ENCODE measurements around the gene PTPA. TPM values are rescaled to one million over a fixed set of nuclear protein-coding genes. Genes with fewer than 3 reads are reported as not detected.

Gene PTPA
- total RNA-seq (2014; rRNA removed; shearing (Covaris generic)): 215 and 261 TPM in 2 replicates

DNA sequence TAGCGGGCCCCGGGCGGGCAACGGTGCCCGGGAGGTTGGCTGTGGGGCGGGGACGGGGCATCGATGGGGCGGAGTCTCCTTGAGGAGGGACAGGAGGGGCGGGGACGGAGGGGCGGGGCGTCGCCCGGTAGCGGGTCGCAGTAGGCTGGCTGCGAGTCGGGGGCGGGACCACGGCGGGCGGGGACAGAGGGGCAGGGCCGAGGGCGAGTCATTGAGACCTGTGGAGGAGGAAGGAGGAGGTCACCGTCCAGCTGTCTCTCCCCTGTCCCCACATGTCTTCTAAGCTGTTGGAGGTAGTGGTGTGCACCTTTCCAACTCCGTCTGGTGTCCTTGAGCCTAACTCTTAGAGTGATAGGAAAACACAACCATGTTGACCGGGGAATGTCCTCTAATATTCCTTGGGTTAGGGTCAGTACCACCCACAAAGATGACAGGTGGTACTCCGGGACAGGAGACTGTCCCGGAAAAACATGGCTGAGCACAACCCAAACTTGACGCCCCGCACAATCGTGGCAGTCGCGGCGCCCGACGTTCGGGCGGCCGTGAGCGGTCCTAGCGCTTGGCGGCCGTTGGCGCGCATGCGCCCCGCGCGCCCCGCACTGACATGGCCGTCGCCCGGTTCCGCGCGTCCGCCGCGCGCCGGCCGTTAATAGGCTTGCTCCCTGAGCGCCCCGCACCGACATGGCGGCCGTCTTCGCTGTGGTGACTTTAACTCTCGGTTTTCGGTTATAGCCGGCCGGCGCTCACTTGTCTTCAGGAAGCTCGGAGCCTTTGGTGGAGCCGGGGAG, at the start of gene PTPA, which contains the start of gene CRAT:
Gene PTPA, plus strand, starts transcription at position 676 of the 788 bp plus-strand sequence. CDS start 186 bp downstream, outside the sequence.
Gene CRAT, minus strand, starts transcription at position 54 of the 788 bp plus-strand sequence. CDS start 284 bp downstream, outside the sequence.
- DNase-seq (ENCODE audit: low spot score): peak; percentile 97
- in situ Hi-C loops (cut with HindIII; ENCODE audit: low sequenced_read_pairs): no loop called here

DNA sequence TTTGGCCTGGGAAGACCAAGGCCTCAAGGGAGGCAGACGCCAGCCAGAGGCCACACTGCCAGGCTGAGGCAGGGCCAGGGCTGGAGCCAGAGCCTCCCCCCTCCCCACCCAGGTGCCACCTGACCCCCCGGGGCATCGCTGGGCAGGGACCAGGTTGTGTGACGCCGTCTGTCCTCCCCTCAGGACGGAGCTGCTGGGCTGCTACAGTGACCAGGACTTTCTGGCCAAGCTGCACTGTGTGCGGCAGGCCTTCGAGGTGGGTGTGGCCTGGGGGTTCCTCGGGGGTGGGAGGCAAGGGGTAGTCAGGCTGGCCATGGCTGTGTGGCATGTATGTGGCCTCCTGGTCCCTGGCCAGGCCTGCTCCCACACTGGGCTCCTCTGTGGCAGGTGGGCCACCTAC, 48.2 kb upstream of the PTPA start:
- in situ Hi-C loops (cut with HindIII; ENCODE audit: low sequenced_read_pairs): no loop called here

DNA sequence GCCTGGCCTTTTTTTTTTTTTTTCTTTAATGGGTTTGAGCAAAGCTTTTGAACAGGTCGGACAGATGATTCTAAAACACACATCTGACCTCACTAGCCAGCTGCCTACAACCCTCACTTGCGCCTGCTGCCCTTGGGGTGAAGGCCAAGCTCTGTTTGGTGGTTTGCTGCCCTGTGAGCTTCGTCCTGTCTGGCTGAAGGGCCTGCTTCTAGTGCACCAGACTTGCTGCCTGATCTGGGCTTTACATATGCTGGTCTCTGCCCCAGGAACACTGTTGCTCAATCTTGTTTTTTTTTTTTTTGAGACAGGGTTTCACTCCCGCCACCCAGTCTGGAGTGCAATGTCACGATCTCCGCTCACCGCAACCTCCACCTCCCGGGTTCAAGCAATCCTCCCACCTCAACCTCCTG, 46.7 kb upstream of the PTPA start:
- no peak for DNase-seq (ENCODE audit: low spot score)
- in situ Hi-C loops (cut with HindIII; ENCODE audit: low sequenced_read_pairs): no loop called here

More for the DNA sequence above, 48.2 kb upstream of the PTPA start:
- DNase-seq (ENCODE audit: low spot score): no peak

DNA sequence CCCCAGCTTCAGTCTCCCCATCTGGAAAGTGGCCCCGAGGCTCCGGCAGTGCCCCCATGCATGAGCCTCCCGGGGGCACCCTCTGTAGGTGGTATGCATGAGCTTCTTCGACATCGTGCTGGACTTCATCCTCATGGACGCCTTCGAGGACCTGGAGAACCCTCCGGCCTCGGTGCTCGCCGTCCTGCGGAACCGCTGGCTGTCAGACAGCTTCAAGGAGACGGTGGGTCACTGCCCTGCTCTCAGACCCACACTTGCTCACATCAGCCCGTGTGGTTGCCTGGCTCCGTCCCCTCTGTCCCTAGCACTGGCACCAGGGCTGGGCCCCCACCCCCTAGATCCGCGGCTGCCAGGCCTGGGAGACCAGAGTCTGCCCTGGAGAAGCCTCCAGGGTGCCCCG, 43.1 kb upstream of the PTPA start:
- in situ Hi-C loops (cut with HindIII; ENCODE audit: low sequenced_read_pairs): no loop called here
- no peak for DNase-seq (ENCODE audit: low spot score)

DNA sequence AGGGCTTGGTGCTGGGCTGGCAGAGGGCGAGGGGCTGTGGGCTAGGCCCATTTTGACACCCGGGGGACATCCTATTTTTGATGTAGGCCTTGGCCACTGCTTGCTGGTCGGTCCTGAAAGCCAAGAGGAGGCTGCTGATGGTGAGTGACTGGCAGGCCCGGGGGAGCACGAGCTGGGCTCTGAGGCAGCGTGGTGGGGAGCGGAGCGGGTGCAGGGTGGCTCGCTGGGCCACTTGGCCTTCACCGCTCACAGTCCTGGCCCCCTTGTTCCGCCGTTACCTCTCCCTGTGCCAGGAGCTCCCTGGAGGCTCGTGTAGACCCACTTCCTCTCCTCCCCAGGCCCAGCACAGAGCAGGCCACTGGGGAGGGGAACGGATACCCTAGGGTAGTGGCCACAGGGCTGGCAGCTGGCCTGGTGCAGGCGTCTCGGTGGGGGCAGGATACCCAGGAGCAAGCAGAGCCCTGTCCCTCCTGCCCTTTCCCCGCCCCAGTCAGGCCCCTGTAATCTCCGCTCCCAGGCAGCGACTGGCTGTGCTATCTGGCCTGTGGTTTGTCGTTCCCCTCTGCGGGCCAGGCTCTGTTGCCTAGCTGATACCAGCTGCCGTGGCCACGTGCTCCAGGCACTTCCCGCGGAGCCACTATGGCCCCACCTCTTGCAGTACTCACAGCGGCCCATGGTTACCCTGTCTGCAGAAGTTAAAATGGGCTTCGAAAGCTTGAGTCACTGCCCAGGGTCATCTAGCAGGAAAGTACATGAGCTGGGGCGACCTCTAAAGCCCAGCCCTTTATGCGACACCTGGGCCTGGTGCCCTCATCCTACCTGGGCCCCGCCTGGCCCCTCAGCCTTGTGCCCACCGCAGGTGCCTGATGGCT, 42.0 kb upstream of the PTPA start:
- in situ Hi-C loops (cut with HindIII; ENCODE audit: low sequenced_read_pairs): no loop called here
- DNase-seq (ENCODE audit: low spot score): no peak

DNA sequence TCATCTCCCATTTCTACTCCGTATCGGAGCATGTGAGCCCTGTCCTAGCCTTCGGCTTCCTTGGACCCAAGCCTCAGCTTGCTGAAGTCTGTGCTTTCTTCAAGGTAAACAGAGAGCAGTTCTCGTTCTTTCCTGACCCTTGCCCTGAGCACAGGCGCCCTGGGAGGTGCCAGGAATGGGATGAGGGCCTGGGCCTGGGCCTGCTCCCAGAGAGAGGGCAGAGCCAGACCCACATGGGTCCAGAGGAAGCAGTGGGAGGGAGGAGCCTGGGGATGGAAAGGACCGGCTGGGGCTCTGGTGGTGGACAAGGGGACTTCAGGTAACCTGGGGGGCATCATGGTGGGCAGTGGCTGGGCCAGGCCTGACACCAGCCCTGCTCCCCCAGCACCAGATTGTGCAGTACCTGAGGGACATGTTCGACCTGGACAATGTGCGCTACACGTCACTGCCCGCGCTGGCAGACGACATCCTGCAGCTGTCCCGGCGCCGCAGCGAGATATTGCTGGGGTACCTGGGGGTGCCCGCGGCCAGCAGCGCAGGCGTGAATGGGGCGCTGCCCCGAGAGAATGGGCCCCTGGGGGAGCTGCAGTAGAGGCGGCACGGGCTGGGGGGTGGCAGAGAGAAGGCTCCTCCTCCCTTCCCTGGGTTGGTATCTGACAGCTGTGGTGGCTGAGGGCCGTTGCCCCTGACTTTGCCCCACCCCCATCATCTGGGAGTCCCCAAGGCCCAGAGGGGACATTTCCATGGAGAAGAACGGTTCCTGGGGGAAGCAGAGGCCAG, 41.2 kb upstream of the PTPA start:
- no peak for DNase-seq (ENCODE audit: low spot score)
- in situ Hi-C loops (cut with HindIII; ENCODE audit: low sequenced_read_pairs): no loop called here

DNA sequence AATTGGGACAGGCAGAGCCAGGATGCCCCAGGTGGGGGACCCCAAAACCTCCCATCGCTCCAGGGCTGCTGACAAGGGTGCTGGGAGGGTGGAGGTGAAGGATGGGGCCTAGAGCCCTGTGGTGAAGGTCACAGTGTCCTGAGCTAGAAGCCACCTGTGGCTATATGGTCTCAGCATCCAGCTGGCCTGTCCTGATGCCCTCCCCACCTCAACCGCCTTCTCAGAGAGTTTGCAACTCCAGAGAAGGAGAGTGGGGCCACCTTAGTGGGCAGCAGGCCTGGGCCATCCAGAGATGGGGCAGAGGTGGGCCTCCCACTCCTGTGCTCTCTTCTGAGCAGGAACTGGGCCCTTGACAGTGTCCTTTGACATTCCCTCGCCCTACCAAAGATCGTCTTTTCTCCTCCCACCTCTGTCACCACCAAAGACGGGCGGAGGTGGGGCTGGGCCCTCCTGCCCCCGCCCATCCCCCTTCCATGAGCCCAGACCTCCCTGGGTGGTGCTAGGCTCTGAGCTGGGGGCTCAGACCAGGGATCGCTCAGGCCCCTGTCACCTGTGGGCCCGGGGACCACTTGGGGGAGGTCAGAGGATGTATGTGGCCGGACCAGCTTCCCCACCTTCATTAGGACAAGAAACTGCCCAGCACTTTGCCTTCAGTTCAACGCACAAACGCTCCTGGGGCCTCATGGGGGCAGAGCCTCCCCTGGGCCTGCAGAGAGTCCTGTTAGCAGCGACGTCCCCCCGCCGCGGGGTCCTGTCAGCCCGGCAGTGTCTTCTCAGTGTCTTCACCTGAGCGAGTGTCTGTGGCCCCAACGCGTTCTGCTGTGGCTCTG, 40.3 kb upstream of the PTPA start:
- DNase-seq (ENCODE audit: low spot score): no peak
- in situ Hi-C loops (cut with HindIII; ENCODE audit: low sequenced_read_pairs): no loop called here

DNA sequence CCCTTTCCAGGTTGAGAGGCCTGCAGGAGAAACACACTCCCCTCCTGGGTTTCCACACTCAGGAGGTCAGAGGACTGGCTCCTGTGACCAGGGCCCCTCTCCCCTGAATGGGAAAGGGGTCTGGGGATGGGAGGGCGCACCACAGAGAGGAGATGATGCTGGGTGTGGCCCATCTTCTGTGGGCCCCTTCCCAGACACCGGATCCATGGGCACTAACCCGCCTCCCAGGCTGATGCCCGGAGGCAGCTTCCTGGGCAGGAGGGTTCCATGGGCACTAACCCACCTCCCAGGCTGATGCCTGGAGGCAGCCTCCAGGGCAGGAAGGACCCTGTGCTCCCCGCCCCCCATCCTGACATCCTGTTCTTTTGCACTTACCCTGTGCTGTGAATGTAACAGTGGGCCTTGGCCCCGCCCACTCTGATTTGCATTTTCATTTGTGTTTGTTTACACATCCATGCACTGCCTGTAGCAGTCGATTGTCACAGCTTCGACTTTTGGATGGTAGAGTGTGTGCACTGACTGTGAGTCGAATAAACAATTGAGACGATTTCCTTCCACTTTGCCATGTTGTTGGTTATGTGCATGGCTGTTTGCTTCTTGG, 39.6 kb upstream of the PTPA start:
- in situ Hi-C loops (cut with HindIII; ENCODE audit: low sequenced_read_pairs): no loop called here
- no peak for DNase-seq (ENCODE audit: low spot score)

DNA sequence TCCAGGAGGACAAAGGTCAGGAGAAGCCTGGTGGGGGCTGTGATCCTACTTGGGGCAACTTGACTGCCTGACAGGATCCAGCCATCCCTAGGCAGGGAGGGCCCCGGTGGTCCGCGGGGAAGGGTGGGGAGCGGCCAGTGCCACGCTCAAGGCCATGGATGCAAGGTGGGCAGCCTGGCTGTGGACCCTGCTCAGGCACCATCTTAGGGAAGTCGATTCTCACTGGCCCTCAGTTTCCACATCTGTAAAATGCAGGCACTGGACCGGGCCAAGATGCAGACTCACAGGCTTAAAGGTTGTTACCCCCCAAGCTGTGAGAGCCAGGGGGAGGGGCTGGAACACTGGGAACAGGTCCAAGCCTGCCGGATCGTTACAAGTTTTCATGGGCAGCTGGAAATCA, 39.0 kb upstream of the PTPA start:
- no peak for DNase-seq (ENCODE audit: low spot score)
- in situ Hi-C loops (cut with HindIII; ENCODE audit: low sequenced_read_pairs): no loop called here

DNA sequence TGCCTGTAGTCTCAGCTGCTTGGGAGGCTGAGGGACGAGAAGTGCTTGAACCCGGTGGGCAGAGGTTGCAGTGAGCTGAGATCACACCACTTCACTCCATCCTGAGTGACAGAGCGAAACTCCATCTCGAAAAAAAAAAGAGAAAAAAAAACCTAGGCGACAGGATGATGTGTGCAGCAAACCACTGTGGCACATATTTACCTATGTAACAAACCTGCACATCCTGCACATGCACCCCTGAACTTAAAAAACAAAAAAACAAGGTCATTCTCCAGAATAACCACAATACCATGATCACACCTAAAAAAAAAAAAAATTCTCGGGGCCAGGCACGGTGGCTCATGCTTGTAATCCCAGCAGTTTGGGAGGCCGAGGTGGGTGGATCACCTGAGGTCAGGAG, 37.8 kb upstream of the PTPA start:
- in situ Hi-C loops (cut with HindIII; ENCODE audit: low sequenced_read_pairs): no loop called here

DNA sequence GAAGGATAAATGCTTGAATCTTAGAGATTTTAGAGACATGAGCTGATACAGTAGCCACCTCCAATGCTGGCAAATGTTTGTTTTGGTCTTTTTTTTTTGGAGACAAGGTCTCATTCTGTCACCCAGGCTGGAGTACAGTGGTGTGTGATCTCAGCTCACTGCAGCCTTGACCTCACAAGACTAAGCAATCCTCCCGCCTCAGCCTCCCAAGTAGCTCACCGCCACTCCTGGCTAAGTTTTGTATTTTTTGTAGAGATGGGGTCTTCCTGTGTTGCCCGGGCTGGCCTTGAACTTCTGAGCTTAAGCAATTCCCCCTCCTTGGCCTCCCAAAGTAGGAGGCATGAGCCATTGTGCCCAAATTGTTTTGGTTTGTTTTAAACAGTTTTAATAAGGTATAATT, 37.1 kb upstream of the PTPA start:
- in situ Hi-C loops (cut with HindIII; ENCODE audit: low sequenced_read_pairs): no loop called here
- no peak for DNase-seq (ENCODE audit: low spot score)

More for the DNA sequence above, 37.8 kb upstream of the PTPA start:
- no peak for DNase-seq (ENCODE audit: low spot score)

DNA sequence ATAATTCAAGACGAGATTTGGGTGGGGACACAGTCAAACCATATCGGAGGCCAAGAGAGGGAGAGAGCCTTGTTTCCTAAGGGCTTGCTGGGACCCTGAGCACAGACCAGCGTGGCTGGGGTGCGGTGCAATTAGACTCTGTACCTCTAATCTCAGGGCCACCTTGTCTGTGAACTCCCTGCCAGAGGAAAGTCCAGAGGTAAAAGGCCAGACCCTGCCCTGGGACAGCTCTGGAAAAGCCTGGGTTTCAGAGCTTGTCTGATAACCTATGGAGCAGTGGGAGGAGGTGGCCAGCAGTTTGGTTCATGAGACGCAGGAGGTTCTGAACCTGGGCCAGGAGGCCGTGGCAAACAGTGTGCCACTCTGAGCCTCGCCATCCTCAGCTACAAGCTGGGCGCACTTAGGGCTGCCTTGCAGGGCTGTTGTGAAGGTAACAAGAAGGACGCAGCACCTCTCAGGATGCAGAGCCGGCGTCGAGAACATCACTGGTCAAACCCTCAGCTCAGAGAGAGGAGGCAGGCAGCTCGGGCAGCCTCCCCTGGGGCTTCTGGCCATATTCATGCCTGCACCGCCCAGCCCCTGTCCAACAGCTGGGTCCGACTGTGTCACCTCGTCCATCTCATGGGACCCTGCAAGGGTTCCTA, 35.1 kb upstream of the PTPA start:
- in situ Hi-C loops (cut with HindIII; ENCODE audit: low sequenced_read_pairs): no loop called here
- DNase-seq (ENCODE audit: low spot score): no peak

DNA sequence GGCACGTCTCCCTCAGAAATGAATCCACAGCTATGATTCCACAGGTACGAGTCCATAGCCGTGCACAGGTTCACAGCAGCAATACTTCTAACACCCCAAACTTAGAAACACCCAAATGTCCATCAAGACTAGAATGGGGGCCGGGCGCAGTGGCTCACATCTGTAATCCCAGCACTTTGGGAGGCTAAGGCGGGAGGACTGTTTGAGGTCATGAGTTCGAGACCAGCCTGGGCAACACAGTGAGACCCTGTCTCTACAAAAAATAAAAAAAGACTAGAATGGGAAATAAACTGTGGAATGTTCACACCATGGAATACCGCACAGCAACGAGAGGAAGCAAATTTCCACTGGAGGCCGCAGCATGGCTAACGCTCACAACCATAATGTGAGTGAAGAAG, 34.6 kb upstream of the PTPA start:
- no peak for DNase-seq (ENCODE audit: low spot score)
- in situ Hi-C loops (cut with HindIII; ENCODE audit: low sequenced_read_pairs): no loop called here

DNA sequence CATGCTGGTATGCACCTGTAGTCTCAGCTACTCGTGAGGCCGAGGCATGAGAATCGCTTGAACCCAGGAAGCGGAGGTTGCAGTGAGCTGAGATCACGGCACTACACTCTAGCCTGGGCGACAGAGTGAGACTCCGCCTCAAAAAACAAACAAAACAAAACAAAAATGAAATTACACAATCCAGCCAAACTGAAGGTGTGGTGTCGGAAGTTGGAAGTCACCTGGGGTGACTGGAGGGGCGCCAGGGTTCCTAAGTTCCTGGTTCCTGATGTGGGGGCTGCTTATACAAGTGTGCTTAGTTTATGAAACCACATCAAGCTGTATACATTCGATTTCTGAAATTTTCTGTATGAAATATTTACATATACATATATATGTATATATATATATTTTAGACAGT, 34.0 kb upstream of the PTPA start:
- in situ Hi-C loops (cut with HindIII; ENCODE audit: low sequenced_read_pairs): no loop called here
- no peak for DNase-seq (ENCODE audit: low spot score)

DNA sequence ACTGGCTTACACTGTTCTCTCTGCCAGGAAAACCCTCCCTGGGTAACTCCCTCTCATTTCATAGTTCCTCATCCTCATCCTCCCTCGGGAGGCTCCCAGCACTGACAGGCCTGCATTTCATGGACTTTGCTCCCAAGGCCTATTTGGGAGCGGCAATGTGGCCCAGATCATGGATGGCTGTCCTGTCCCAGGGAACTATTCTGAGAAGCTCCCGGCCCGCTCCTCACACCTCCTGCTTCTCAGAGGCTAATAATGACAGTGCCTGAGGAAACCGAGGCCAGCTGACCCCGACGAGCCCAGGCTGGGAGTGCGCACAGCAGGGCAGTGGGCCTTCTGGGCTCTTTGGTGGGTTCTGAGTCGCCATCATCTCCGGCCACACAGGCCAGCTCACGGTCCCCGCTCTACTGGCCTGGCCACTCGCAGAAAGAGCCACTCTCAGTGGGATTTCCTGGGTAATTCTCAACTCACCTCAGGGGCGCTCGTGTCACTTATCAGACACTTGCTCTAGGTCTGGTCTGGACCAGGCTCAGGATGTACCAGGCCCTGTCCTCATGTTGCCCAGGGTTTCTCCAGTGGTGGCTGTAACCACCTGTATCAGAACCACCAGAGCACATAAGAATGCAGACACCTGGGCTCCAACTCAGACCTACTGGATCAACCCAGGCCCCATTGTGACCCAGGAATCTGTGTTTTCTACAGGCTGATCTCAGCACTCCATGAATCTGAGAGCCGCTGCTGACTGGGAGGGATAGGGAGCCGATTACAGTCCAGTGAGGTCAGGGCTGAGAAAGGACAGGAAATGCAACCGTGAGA, 32.3 kb upstream of the PTPA start:
- no peak for DNase-seq (ENCODE audit: low spot score)
- in situ Hi-C loops (cut with HindIII; ENCODE audit: low sequenced_read_pairs): no loop called here

DNA sequence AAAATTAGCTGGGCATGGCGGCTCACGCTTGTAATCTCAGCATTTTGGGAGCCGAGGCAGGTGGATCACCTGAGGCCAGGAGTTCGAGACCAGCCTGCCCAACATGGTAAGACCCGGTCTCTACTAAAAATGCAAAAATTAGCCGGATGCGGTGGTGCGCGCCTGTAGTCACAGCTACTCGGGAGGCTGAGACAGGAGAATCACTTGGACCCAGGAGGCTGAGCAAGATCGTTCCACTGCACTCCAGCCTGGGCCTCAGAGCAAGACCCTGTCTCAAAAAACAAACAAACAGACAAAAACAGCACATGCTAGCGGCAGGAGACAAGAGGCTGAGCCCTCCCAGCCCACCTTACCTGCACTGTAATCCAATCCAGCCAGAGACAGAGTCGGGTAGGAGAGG, 31.4 kb upstream of the PTPA start:
- no peak for DNase-seq (ENCODE audit: low spot score)
- in situ Hi-C loops (cut with HindIII; ENCODE audit: low sequenced_read_pairs): no loop called here

DNA sequence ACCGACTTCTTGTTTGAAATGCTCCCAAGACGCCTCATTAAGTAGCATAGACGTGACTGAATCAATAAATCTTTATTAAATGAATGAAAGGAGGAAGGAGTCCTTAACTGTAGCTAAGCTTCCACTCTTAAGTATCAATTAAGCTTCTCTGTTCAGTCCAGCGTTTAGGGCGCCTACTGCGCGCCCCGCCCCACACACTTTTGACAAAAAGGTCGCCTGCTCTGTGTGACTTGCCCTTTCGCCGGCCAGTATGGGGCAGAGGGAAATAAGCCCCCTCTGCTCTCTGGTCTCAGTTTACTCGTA, 31.0 kb upstream of the PTPA start:
- DNase-seq (ENCODE audit: low spot score): no peak
- in situ Hi-C loops (cut with HindIII; ENCODE audit: low sequenced_read_pairs): no loop called here
